ENCODE results near the gene SPDYE2. TPM values are rescaled to one million over a fixed set of nuclear protein-coding genes. Genes with fewer than 3 reads are reported as not detected.
"Not testable (repeated sequence)": the region's sequence is repeated elsewhere in the genome, so short reads cannot be mapped to it uniquely, and the experiment has no call there.

Gene SPDYE2
- total RNA-seq, 6 experiments from 2014 or later, result not detected

DNA sequence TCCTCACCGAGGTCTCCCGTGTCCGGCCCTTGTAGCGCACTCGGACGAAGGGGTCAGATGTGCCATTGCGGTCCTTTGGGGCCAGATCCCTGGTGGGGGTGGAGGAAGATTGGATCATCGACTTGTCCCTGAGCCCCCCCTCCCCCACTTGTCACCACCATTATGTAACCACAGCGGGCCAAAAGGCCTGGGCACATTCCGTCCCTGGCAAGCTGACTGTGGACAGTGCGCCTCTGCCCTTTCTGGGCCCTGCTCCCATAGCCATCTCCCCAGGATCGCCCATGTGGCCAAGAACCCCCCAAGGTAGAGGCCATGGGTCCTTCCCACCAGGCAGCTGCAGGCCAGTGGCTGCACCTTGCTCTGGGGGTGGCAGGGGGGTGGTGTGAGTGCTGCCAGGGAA is 51.3 kb downstream of the SPDYE2 start:
- H3K27ac Mint-ChIP-seq; H3K9me3 Mint-ChIP-seq; H3K4me1 Mint-ChIP-seq (ENCODE audit: low read depth); H3K36me3 Mint-ChIP-seq (ENCODE audit: low read depth); H3K4me3 Mint-ChIP-seq; H3K27me3 Mint-ChIP-seq (ENCODE audit: insufficient read depth); DNase-seq: not testable (repeated sequence)

DNA sequence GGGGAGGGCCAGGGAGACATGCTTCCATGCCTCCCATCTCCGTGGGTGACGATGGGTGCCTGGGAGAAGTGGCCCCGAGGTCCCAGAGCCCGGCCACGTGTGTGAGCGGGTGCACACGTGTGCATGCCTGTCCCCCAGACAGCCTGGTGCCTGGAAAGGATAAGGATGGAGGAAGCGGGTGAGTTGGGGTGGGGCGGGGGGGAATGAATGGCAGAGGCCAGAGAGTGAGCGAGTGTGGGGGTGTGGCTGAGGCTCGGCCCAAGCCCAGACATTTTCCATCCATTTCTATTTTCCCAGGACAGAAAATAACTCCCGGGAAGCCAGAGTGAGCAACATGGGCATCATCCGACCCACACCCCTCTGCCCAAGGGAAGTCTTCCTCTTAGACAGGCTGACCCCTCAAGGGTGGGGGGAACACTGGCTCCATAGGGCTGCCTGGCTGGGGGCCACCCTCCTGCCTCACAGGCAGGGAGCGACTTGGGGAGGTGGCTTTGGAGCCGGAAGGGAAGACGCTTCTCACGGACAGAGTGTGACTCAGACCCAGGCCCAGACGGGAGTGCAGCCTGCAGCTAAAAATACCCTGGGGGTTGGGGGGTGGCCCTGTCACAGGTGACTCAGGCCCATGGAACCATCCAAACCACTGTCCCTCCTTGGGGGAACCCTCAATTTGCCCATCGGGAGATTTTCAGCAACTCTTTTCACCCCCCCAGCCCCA is 53.6 kb downstream of the SPDYE2 start:
- H3K27me3 Mint-ChIP-seq (ENCODE audit: insufficient read depth); H3K27ac Mint-ChIP-seq; H3K9me3 Mint-ChIP-seq; H3K4me1 Mint-ChIP-seq (ENCODE audit: low read depth); DNase-seq; H3K4me3 Mint-ChIP-seq; H3K36me3 Mint-ChIP-seq (ENCODE audit: low read depth): not testable (repeated sequence)

DNA sequence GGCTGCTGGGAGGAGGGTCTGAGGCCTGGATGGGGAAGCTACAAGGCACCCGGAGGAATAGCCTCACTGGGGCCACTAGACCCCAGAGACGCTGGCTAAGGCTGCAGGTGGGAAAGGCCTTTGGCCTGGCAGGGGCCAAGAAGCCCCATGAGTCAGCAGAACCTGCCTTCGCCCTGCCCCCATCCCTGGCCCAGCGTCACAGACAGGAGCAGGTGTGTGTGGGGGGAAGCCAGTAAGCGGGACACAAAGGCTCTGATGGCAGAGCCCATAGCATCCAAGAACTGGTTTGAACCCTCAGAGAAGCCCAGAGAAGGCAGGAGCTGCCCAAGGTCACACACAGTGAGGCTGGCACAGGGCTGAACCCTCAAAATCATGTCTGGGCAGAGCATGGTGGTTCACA is 55.8 kb downstream of the SPDYE2 start:
- DNase-seq; H3K4me3 Mint-ChIP-seq; H3K36me3 Mint-ChIP-seq (ENCODE audit: low read depth); H3K27me3 Mint-ChIP-seq (ENCODE audit: insufficient read depth); H3K27ac Mint-ChIP-seq; H3K9me3 Mint-ChIP-seq; H3K4me1 Mint-ChIP-seq (ENCODE audit: low read depth): not testable (repeated sequence)

DNA sequence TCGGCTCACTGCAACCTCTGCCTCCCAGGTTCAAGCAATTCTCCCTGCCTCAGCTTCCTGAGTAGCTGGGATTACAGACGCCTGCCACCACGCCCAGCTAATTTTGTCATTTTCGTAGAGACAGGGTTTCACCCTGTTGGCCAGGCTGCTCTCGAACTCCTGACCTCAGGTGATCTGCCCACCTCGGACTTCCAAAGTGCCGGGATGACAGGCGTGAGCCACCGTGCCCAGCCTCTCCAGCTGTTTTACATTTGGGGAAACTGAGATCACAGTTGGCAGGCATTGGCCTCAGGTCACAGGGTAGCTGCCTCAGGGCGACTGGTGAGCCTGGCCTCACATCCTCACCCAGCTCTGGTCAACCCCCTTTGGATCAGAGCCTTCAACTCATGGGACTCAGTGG is 58.7 kb downstream of the SPDYE2 start:
- H3K4me3 Mint-ChIP-seq; DNase-seq; H3K27me3 Mint-ChIP-seq (ENCODE audit: insufficient read depth); H3K36me3 Mint-ChIP-seq (ENCODE audit: low read depth); H3K27ac Mint-ChIP-seq; H3K4me1 Mint-ChIP-seq (ENCODE audit: low read depth); H3K9me3 Mint-ChIP-seq: not testable (repeated sequence)

DNA sequence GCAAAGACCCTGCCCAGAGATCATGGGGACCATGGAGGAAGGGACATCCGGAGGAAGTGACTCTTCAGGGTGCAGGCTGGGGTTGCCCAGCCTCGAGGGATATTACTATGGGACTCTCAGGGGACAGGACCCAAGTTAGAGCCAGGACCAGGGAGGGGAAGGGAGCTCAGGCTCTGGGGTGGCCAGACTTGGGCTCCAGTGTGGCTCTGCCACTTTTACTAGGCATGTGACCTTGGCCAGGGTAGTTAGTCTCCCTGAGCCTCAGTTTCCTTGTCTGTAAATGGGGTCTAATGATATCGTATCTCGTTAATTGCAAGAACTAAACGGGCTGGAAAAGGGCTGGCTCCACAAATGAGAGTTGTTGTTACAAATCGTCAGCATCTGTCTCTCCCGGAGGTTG is 59.4 kb downstream of the SPDYE2 start:
- H3K9me3 Mint-ChIP-seq; H3K36me3 Mint-ChIP-seq (ENCODE audit: low read depth); H3K4me1 Mint-ChIP-seq (ENCODE audit: low read depth); H3K27me3 Mint-ChIP-seq (ENCODE audit: insufficient read depth): not testable (repeated sequence)
- DNase-seq, result peak; percentile 0
- Mint-ChIP-seq H3K27ac (peak overlapping the region; percentile 62), H3K4me3 (peak overlapping the region; percentile 57)

DNA sequence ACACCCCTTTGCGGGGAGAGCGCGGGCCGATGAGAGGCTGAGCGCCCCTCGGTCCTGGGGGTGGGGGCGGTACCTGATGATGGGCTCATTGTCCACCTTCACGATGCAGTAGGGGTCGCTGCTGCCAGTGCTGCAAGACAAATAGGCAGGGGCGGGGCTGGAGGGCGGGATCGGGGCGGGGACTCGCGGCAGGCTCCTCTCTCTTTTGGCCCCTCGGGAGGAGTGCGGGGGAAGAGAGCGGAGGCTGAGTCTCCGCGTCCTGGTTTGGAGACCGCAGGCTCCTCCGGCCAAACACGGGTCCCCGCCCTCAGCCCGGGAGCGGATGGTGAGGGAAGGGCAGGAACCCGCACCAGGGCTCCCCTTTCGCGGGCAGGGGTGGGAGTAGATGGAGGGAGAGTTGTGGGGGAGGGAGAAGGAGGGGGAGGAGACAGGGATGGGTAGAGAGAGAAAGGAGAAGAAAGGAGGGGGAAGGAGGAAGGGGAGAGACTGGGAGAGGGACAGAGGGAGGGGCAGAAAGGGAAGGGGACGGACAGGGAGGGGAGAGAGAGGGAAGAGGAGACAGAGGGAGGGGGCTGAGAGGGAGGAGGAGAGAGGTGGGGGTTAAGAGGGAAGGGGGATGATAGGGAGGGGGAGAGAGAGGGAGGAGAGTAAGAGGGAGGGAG is 60.1 kb downstream of the SPDYE2 start:
- H3K4me3 Mint-ChIP-seq; H3K9me3 Mint-ChIP-seq; H3K36me3 Mint-ChIP-seq (ENCODE audit: low read depth); H3K4me1 Mint-ChIP-seq (ENCODE audit: low read depth); H3K27me3 Mint-ChIP-seq (ENCODE audit: insufficient read depth); DNase-seq; H3K27ac Mint-ChIP-seq: not testable (repeated sequence)

DNA sequence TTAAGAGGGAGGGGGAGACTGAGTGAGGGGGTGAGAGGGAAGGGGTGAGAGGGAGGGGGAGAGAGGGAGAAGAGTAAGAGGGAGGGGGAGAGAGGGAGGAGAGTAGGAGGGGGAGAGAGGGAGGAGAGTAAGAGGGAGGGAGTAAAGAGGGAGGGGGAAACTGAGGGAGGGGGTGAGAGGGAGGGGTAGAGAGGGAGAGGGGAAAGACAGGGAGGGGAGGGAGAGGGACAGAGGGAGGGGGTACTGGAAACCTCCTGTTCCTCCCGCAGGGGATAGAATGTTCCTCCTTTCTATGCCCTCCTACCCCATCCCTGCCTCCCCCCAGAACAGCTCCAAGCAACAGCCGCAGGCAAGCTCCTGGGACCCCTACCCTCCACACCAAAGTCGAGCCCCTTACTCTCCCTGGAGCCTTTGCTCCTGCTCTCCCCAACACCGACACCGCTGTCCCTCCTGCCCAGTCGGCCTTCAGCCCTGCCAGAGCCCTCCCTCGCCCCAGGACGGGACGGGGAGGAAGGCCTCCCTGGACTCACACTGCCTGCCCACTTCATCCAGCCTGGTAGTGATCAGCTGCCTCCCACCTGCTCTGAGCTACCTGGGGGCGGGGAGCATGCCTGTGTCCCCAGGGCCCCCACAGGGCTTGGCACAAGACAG is 60.8 kb downstream of the SPDYE2 start:
- Mint-ChIP-seq H3K27ac (peak overlapping the region; percentile 78), H3K4me3 (peak overlapping the region; percentile 73)
- H3K9me3 Mint-ChIP-seq; H3K36me3 Mint-ChIP-seq (ENCODE audit: low read depth); H3K27me3 Mint-ChIP-seq (ENCODE audit: insufficient read depth); H3K4me1 Mint-ChIP-seq (ENCODE audit: low read depth): not testable (repeated sequence)
- peak; percentile 32 for DNase-seq

Other genes with a start within 250 kb of the SPDYE2 start
- not detected for gene SPDYE6, start 194.8 kb upstream of the SPDYE2 start, total RNA-seq (2021; fragmentation: NEBNext Ultra II Directional; extraction: Animal tissue kit (Norgen Biotek cat#: 25700))
- gene PRKRIP1, start 154.9 kb upstream of the SPDYE2 start, total RNA-seq (2021; fragmentation: NEBNext Ultra II Directional; extraction: Animal tissue kit (Norgen Biotek cat#: 25700)), result 10 to 100 TPM; 18.8 to 24.7 (median 20.4) TPM
- 10 to 100 TPM; 49.4 to 72.5 (median 54.9) TPM for gene ORAI2, start 117.7 kb upstream of the SPDYE2 start, total RNA-seq (2021; fragmentation: NEBNext Ultra II Directional; extraction: Animal tissue kit (Norgen Biotek cat#: 25700))
- 10 to 100 TPM in 3 of 6 experiments, 1 to 10 TPM in 3; 9.6 to 11.0 (median 10.0) TPM for gene ALKBH4, start 86.4 kb upstream of the SPDYE2 start, total RNA-seq (2021; fragmentation: NEBNext Ultra II Directional; extraction: Animal tissue kit (Norgen Biotek cat#: 25700))
- gene LRWD1, start 86.2 kb upstream of the SPDYE2 start, total RNA-seq (2021; fragmentation: NEBNext Ultra II Directional; extraction: Animal tissue kit (Norgen Biotek cat#: 25700)), result 10 to 100 TPM; 19.4 to 28.2 (median 23.0) TPM
- gene POLR2J, start 72.3 kb upstream of the SPDYE2 start, total RNA-seq (2021; fragmentation: NEBNext Ultra II Directional; extraction: Animal tissue kit (Norgen Biotek cat#: 25700)), result 10 to 100 TPM; 61.8 to 76.5 (median 66.0) TPM
- 10 to 100 TPM; 16.4 to 26.2 (median 20.2) TPM for gene RASA4B, start 33.4 kb upstream of the SPDYE2 start, total RNA-seq (2021; fragmentation: NEBNext Ultra II Directional; extraction: Animal tissue kit (Norgen Biotek cat#: 25700))
- gene UPK3BL2, start 7.5 kb upstream of the SPDYE2 start, total RNA-seq (2021; fragmentation: NEBNext Ultra II Directional; extraction: Animal tissue kit (Norgen Biotek cat#: 25700)), result 1 to 10 TPM; 6.0 to 9.8 (median 7.6) TPM
- gene POLR2J3, start 21.4 kb downstream of the SPDYE2 start, total RNA-seq (2021; fragmentation: NEBNext Ultra II Directional; extraction: Animal tissue kit (Norgen Biotek cat#: 25700)), result 10 to 100 TPM; 18.4 to 31.6 (median 20.1) TPM
- 10 to 100 TPM; 53.9 to 79.9 (median 55.9) TPM for gene RASA4, start 65.5 kb downstream of the SPDYE2 start, total RNA-seq (2021; fragmentation: NEBNext Ultra II Directional; extraction: Animal tissue kit (Norgen Biotek cat#: 25700))
- 10 to 100 TPM in 4 of 6 experiments, 1 to 10 TPM in 2; 3.6 to 14.3 (median 10.9) TPM for gene UPK3BL1, start 91.6 kb downstream of the SPDYE2 start, total RNA-seq (2021; fragmentation: NEBNext Ultra II Directional; extraction: Animal tissue kit (Norgen Biotek cat#: 25700))
- not detected for gene SPDYE2B, start 99.1 kb downstream of the SPDYE2 start, total RNA-seq (2021; fragmentation: NEBNext Ultra II Directional; extraction: Animal tissue kit (Norgen Biotek cat#: 25700))
- gene POLR2J2, start 120.4 kb downstream of the SPDYE2 start, total RNA-seq (2021; fragmentation: NEBNext Ultra II Directional; extraction: Animal tissue kit (Norgen Biotek cat#: 25700)), result 1 to 10 TPM; 6.3 to 8.4 (median 7.6) TPM
- gene FAM185A, start 197.8 kb downstream of the SPDYE2 start, total RNA-seq (2021; fragmentation: NEBNext Ultra II Directional; extraction: Animal tissue kit (Norgen Biotek cat#: 25700)), result 1 to 10 TPM; 3.8 to 5.6 (median 4.3) TPM

All from HFFc6 (cell line).